Loucy (cell line): Measurements from ENCODE around the gene SNX13.

Experiments used
- CTCF ChIP-seq: fragments of 200-600 bp; sonication (generic); conservative IDR thresholded peaks from 2 replicates; pipeline ENCODE4 v1.5.1; 2014; ENCODE audit warnings: mild to moderate bottlenecking, antibody characterized with exemption, low read length
- EZH2phosphoT487 ChIP-seq: fragments of 200-600 bp; IDR thresholded peaks from 2 replicates; pipeline ENCODE4 v1.6.1; 2018; ENCODE audit warnings: antibody characterized with exemption, mild to moderate bottlenecking, moderate library complexity, borderline replicate concordance

- no peak for TF ChIP-seq CTCF
- TF ChIP-seq EZH2phosphoT487 = no peak
These were observed 46.6 kb upstream of the SNX13 start for GRCh38 chr7:17986851-17987250.
